ENCODE results near the gene EHD4.

The EHD4 gene

DNA sequence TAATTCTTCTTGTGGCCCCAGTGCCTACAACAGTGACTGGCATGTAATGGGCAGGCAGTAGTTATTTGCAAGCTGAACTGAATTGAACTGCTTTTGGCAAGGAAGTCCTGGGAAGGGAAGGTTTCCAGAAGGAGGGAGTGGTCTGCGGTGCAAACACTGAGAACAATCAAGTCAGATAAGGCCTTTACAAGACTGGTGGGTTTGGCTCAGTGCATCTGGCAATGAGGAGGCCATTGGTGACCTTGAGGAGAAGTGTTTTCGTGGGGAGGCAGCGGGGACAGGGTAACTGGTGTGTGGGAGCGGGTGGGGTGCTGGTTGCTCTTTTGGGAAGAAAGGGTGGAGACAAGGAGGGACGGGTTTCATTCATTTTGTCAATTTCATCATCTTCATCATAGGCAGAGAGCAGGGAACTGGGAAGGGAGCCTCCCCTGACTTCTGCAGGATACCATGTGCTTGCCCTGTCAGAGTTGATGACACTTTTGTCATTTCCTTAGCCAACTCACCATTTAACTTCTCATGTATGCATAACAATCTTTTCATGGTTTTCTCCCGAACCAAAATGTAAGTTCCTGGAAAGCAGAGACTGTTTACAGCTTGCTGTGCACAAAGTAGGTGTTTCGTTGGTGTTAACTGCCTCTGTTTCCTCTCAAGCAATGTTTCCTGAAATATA, 8.4 kb upstream of the EHD4 start:
- DNase-seq (ENCODE audit: low read depth), result no peak

DNA sequence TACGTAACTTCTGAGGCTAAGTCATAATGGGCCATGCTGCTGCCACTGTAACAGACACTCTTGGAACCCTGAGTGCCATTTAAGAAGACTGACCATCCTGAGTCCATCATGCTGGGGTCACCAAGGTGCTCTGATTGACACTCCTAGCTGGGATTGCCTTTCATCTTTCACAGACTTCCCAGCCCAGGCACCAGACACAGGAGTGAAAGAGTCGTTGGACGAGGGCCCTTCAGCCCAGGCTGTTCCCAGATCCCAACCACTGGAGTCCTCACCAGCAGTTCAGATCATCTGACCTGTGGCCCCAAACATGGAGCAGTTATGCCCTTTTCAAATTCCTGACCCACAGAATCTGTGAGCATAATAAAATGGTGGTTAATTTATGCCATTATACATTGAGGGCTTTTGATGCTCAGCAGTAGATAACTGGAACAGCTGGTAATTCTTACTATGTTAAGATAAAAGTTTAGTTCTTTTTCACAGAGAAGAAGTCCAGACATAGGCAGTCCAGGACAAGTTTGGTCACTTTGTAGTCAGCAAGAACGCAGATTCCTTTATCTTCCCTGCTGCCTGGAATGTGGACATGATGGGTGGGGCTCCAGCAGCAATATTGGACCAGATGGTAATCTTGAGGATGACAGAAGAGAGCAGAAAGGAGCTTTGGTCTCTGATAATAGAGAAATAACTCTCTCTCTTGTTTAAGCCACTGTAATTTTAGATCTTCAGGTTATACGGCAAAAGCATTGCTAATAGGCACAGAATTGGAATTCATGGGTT, 7.3 kb upstream of the EHD4 start:
- DNase-seq (ENCODE audit: low read depth), result no peak

- DNase-seq (ENCODE audit: low read depth), result no peak
Measured at GRCh38 chr15:41978534-41978933, 6.2 kb upstream of the EHD4 start.

GRCh38 chr15:41977757-41978383, 5.5 kb upstream of the EHD4 start:
- no peak for DNase-seq (ENCODE audit: low read depth)

- DNase-seq (ENCODE audit: low read depth), result no peak
Measured at GRCh38 chr15:41975669-41976068, 3.3 kb upstream of the EHD4 start.

DNA sequence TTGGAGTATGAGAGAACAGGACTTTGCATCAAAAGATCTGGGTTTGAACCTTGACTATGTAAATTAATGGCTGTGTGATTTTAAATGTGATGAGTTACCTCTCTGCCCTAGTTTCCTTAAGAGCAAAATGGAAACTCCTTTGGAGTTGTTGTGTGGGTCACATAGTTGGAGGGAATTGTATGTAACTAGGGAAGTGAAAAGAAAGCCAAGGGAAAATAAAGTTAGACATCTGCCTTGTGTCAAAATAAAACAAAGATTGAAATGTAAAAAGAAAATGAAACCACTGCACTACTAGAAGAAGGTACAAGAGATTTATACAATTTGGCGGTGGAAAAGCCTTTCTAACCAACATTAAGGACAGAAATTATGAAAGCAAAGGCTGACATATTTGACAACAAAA, 1.7 kb upstream of the EHD4 start:
- no peak for DNase-seq (ENCODE audit: low read depth)

DNA sequence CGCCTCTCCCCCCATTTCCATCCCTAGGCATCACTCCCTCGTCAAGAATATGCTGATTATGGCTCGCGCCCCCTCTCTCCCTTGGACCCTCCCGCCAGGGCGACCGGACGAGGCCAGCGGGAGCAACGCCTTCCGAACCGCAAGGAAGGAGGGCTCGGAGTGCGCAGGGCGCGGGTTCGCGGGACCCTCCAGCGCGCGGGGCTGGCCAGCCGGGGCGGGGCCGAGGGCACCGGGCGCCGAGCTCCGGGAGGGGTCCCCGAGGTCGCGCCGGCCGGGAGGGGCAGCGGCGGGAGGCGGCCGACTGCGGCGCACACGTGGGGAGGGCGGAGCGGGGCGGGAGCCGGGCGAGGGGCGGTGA, 483 bp downstream of the EHD4 start:
- no peak for DNase-seq (ENCODE audit: low read depth)

GRCh38 chr15:41971089-41971894, 1.1 kb downstream of the EHD4 start:
- peak; percentile 29 for DNase-seq (ENCODE audit: low read depth)

DNA sequence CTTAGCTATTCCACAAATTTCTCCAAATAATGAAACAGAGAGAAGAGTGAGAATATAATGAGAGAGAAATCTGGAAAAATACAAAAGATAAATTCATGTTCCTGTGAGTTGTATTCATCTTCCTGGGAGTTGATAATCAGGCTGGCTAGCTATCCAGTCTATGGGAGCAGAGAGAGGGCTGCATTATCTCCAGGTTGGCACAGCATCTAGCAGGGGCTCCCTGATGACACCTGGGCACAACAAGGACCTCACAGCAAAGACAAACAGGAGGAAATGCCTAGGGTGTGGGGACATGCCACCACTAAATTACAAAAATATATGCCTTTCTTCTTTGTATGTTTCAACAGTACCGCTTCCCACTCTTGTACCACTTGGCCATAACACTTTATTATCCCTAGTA, 1.9 kb downstream of the EHD4 start:
- DNase-seq (ENCODE audit: low read depth), result no peak

- no peak for DNase-seq (ENCODE audit: low read depth)
Measured at GRCh38 chr15:41969851-41970431, 2.4 kb downstream of the EHD4 start.

- no peak for DNase-seq (ENCODE audit: low read depth)
Measured at GRCh38 chr15:41968701-41969100, 3.7 kb downstream of the EHD4 start.

- DNase-seq (ENCODE audit: low read depth), result no peak
Measured at GRCh38 chr15:41967506-41968206, 4.7 kb downstream of the EHD4 start.

GRCh38 chr15:41966920-41967465, 5.4 kb downstream of the EHD4 start:
- DNase-seq (ENCODE audit: low read depth), result no peak

DNA sequence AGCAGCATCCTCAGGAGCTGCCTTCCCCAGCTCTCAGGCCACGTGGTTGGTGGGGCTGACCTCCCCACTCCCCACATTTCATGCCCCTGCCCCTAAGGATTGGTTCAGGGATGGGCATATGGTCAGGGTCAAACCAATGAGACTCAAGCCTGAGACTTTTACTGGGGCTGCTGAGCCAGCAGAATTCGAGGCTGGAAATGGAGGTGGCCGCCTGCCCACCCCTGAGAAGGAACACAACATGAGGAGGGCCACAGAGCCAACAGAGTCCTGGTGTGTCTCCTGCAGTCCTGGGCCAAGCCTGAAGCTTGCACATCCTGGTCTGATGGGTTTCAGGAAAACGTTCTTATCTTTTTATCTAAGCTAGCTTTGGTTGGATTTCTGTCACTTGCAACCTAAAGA, 5.9 kb downstream of the EHD4 start:
- no peak for DNase-seq (ENCODE audit: low read depth)

- no peak for DNase-seq (ENCODE audit: low read depth)
Measured at GRCh38 chr15:41965441-41966413, 6.6 kb downstream of the EHD4 start.

GRCh38 chr15:41961595-41962202, 10.7 kb downstream of the EHD4 start:
- no peak for DNase-seq (ENCODE audit: low read depth)

DNA sequence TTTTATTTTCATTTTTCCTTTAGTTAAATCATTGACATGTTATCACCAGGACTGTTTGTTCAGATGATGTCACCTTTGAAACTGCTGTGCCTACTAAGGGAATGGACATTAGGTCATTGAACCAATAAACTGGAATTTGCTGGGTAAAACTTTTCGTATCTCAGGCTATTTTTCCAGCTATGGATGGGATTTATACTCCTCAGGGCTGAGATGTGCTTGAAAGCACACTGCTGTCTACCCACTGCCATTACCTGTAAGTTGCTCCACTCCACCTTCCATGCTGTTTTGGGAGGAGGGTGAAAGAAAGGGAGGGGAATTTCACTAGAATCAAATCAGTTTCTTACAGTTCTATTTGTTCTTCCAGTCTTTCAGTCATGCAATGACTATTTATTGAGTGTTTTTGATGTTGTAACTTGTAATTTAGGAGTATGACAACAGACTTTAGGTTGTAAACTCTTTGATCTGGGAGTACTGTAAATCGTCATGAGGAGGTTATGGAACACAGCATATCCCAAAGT, 11.3 kb downstream of the EHD4 start:
- no peak for DNase-seq (ENCODE audit: low read depth)

GRCh38 chr15:41958002-41958420, 14.3 kb downstream of the EHD4 start:
- no peak for DNase-seq (ENCODE audit: low read depth)

Measured in HS-5 (cell line).